ENCODE results near the gene FMN1.

DNA sequence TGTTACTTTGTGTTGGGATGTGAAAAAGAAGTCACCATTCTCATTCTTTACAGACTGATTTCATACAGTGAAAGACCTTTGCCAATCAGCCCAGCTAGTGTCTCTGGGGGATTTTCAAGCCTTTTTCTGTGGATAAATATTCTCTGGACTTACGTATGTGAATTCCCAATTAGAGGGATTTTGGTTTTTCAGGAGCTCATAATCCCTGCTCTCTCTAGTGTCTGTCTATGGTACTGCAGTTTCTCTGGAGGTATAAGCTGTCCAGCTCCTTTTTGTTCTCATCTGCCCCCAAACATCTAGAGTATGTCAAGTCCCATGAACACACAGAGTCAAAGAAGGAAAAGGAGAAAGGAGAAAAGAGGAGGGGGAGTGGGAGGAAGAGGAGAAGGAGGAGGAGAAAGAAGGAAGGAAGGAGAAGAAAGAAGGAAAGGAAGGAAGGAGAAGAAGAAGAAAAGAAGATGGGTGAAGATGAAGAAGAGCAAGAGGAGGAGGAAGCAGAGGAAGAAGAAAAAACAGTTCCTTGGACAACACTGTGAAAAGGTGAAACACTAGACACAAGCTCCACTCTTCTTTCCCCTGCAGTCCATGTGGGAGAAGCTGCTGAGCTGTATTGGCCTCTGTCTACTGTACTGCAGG is 258.1 kb downstream of the FMN1 start:
- TF ChIP-seq, protein P1, sequence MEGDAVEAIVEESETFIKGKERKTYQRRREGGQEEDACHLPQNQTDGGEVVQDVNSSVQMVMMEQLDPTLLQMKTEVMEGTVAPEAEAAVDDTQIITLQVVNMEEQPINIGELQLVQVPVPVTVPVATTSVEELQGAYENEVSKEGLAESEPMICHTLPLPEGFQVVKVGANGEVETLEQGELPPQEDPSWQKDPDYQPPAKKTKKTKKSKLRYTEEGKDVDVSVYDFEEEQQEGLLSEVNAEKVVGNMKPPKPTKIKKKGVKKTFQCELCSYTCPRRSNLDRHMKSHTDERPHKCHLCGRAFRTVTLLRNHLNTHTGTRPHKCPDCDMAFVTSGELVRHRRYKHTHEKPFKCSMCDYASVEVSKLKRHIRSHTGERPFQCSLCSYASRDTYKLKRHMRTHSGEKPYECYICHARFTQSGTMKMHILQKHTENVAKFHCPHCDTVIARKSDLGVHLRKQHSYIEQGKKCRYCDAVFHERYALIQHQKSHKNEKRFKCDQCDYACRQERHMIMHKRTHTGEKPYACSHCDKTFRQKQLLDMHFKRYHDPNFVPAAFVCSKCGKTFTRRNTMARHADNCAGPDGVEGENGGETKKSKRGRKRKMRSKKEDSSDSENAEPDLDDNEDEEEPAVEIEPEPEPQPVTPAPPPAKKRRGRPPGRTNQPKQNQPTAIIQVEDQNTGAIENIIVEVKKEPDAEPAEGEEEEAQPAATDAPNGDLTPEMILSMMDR (IDR thresholded peaks at IDR 0.05 in 4 of 5, conservative IDR thresholded peaks at IDR 0.05 in 1 of 5) = peak in 1 of 5 experiments; percentile 21
- no peak for TF ChIP-seq POLR2A (IDR thresholded peaks at IDR 0.05)

Data from gastrocnemius medialis (tissue), 4 donors.